Subcutaneous adipose tissue (tissue), 4 donors: Measurements from ENCODE around the gene RAD51B. TPM values are rescaled to one million over a fixed set of nuclear protein-coding genes. Genes with fewer than 3 reads are reported as not detected.

Source experiments
- total RNA-seq, 4 donors: library from RNA; depleted of rRNA; stranded (reverse); fragments of >200 nt; gene quantifications; one replicate each; pipeline ENCODE4 v1.1.0, GENCODE V29; 2016
- TF ChIP-seq, protein P1 (sequence below): fragments of 450-650 bp; IDR thresholded peaks from one replicate; pipeline ENCODE4 v1.5.1; 2016; ENCODE audit warnings: low read depth, mild to moderate bottlenecking, control low read depth, antibody characterized with exemption, moderate library complexity

RAD51B gene
- total RNA-seq, 4 donors from 2014 or later = 9.7 to 24.1 (median 16.7) TPM

DNA sequence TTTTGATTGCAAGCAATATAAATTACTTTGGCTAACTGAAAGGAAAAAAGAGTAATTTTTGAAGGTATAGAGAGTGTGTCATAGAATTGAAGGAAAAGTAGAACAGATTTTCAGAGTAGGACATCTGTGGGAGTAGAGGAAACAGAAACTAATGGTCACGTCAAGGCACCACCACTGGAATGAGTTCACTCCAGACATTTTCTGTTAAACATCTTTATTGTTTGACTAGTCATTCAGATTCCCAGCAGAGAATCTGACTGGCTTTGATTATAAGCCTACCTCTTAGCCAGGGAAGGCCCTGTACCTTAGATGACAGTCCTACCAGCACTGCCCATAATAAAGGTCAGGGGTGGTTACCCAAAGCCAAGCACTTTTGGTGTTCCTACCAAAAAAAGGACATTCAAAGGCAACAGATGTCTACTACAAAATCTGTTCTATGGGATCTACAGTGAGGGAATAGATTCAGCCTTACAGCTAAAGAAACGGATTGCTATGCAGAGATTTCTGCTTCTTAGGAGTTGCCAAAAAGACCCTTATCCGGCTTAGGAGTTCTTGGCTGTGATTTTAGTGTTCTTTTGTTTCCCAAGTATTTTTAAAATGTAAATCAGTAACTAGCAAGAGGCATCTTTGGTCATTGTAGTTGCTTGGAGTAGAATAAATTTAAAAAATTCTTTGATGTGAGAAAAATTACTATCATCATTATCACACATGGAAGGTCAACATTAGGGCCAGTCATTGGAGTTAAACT is 410.8 kb downstream of the RAD51B start:
- TF ChIP-seq, protein P1, sequence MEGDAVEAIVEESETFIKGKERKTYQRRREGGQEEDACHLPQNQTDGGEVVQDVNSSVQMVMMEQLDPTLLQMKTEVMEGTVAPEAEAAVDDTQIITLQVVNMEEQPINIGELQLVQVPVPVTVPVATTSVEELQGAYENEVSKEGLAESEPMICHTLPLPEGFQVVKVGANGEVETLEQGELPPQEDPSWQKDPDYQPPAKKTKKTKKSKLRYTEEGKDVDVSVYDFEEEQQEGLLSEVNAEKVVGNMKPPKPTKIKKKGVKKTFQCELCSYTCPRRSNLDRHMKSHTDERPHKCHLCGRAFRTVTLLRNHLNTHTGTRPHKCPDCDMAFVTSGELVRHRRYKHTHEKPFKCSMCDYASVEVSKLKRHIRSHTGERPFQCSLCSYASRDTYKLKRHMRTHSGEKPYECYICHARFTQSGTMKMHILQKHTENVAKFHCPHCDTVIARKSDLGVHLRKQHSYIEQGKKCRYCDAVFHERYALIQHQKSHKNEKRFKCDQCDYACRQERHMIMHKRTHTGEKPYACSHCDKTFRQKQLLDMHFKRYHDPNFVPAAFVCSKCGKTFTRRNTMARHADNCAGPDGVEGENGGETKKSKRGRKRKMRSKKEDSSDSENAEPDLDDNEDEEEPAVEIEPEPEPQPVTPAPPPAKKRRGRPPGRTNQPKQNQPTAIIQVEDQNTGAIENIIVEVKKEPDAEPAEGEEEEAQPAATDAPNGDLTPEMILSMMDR = no peak

DNA sequence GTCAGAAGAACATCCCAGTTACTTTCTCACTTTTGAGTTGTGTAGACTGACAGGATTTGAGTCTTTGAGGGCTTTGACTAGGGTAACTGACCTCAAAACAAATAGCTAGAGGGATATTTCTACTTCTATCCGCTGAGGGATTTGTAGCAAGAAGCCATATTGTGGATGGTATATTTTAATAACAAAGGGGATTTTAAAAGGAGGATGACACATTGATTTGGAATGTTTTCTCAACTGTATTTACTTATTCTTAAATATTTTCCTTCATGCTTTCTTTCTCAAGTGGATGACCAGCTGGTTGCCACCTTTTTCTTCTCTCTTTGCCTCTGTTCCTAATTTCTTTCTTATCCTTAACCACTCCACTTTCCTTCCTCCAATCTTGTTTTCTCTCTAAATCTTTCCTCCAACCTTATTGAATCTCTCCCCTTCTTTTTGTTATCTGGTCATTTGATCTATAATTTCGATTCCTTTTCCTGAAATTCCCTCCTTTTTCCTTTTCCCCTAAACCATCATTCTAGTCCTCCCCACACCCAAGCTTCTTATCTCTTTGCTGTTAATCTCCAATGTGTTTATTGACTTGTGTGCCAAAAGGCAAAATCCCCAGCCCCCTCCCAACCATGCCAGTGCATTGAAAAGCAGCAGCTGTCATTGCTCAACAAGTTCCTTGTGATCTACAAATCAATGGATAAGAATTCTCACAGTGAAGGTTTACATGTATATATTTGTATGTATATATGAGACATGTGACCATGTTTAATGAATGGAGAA is 411.6 kb downstream of the RAD51B start:
- TF ChIP-seq, protein P1 = no peak

DNA sequence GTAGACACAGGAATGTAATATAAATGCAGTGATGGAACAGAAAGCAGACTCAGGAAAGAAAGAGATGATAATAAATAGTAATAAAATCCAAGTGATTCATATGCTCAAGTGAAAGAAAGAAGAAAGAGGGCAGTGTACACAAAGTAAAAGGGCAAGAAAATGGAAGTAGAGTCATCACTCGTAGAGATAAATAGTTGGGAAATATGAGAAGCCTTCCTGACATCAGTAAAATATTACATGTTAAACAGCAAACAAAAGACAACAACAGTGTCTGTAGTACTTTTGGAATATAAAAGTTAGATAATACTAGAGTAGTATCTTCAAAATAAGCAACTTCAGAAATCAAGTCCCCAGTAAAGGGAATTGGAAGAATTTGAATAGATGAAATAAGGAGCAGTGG is 412.3 kb downstream of the RAD51B start:
- TF ChIP-seq, protein P1 = no peak

DNA sequence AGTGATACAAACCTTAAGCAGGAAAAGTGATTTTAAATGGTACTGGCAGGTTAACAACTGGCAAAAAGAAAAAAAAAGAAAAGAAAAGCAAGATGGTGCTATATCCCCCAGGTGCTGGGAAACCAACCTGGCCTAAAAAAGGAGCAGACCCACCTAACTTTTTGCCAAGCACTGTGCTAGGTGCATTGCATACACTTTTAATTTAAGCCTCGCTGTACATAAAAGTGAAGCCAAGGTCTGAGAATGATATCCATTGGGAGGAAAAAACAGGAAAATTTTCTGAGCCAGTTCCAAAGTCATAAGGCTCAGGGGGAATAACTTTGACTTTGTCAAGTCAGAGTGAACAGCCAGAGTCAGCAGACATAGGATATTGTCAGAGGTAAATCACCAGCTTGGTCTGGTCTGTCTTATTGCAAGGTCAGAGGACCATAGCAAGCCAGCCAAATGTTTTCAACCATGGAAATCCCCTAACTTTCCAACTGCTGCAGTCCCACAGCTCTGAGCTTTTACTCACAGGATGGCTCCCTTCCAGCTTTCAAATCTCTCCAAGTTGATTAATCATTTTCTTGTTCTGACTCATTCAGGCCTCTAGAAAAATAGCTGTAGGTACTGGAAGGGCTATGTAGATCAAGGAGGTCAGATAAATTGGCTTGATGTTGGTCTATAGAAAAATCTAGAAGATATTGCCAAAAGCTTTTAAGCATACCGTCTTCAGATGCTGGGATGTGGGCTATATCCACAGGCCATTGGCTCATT is 412.9 kb downstream of the RAD51B start:
- TF ChIP-seq, protein P1 = no peak

DNA sequence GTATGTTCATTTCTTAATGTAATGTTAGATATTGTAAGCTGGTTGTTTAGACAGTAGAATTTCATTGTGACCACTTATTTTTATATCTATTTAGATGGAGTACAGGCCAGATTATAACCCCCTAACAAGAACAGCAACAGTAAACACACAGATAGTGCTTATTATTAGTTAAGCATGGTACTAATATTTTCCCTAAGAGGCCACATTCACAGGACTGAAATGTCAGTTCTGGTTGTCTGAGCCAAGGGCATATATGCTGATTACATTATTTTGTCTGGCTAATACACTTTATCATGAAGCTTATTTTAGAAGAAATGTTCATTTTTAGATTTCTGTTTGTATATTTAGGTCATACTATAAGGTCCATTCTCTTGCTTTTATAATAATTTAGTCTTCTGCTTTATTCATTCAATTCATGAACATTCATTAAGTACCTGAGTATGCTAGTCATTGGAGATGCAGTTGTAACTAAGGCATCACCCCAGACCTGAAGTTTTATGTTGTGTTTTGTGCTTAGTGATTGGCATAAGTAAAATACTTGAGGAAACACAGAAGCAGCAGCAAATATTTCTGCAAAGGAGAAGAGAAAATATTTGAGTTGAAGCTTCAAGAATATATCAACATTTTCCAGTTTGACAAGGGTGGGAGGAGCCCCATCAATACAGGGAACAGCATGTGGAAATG is 413.7 kb downstream of the RAD51B start:
- TF ChIP-seq, protein P1 = no peak

DNA sequence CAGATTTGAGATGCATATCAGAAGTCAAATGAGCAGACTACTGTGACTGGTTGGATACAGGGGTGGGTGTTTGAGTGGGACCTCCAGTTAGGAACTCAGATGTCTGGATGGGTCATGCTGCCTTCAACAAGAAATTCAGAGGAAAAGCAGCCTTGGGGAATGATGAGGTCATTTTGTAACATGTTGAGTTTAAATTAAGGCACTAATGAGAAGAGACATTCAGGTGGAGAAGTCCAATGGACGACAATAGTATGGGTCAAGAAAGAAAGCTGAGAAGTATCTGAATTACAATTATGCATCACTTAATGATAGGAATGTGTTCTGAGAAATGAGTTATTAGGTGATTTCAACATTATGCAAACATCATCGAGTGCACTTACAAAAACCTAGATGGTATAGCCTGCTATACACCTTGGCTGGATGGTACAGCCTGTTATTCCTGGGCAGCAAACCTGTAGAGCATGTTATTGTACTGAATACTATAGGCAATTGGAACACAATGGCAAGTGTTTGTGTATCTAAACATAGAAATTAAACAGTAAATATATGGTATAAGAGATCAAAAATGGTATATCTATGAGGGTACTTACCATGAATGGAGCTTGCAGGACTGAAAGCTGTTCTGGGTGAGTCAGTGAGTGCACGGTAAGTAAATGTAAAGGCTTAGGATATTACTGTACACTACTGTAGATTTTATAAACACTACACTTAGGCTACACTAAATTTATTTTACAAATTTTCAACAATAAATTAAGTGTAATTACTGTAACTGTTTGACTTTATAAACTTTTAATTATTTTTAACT is 414.7 kb downstream of the RAD51B start:
- TF ChIP-seq, protein P1 = no peak
